OCI-LY3 (cell line): ENCODE measurements around the gene ZSCAN10.

Experiments
- H2AFZ ChIP-seq: fragments of 200-600, 300-600 bp; shearing (Covaris generic); 2 replicates; pipeline ENCODE4 v1.6.0; 2014; ENCODE audit warnings: antibody characterized with exemption, low read depth, low read length
- H3K27ac ChIP-seq: fragments of 200-600, 300-600 bp; sonication (generic); 2 replicates; pipeline ENCODE4 v1.5.1; 2014; ENCODE audit warnings: mild to moderate bottlenecking, low read length, moderate library complexity, mixed read lengths
- H3K27me3 ChIP-seq: fragments of 200-600, 300-600 bp; sonication (generic); 2 replicates; pipeline ENCODE4 v1.6.1; 2014; ENCODE audit warnings: low read depth, low read length, mixed read lengths
- H3K36me3 ChIP-seq: fragments of 200-600, 300-600 bp; sonication (generic); replicated peaks from 2 replicates; pipeline ENCODE3; 2014; ENCODE audit warnings: low read depth, low read length, mixed read lengths
- H3K4me1 ChIP-seq: fragments of 300-600, 200-600 bp; sonication (generic); 2 replicates; pipeline ENCODE4 v1.6.1; 2014; ENCODE audit warnings: low read length, mixed read lengths
- H3K4me2 ChIP-seq: fragments of 200-600, 300-600 bp; sonication (generic); 2 replicates; pipeline ENCODE4 v1.6.1; 2014; ENCODE audit warnings: low read length, mixed read lengths
- H3K4me3 ChIP-seq: fragments of 300-600, 200-600 bp; sonication (generic); 2 replicates; pipeline ENCODE4 v1.5.1; 2014; ENCODE audit warnings: antibody characterized with exemption, mild to moderate bottlenecking, low read length, moderate library complexity
- H3K79me2 ChIP-seq: fragments of 300-600, 200-600 bp; shearing (Covaris generic); 2 replicates; pipeline ENCODE4 v1.6.1; 2014; ENCODE audit warnings: mild to moderate bottlenecking, low read length, mixed read lengths
- H3K9ac ChIP-seq: fragments of 300-600, 200-600 bp; shearing (Covaris generic); 2 replicates; pipeline ENCODE4 v1.6.0; 2014; ENCODE audit warnings: mild to moderate bottlenecking, low read length, moderate library complexity
- H3K9me3 ChIP-seq: fragments of 200-600, 300-600 bp; shearing (Covaris generic); 2 replicates; pipeline ENCODE4 v1.6.1; 2014; ENCODE audit warnings: low read length, mixed read lengths; ENCODE audit not compliant: insufficient read depth
- H4K20me1 ChIP-seq: fragments of 200-600, 300-600 bp; sonication (generic); 2 replicates; pipeline ENCODE4 v1.6.1; 2016; ENCODE audit warnings: low read length, mixed read lengths; ENCODE audit not compliant: insufficient read depth
- CTCF ChIP-seq: fragments of 200-600, 300-600 bp; sonication (generic); IDR thresholded peaks from 2 replicates; pipeline ENCODE4 v1.5.1; 2014; ENCODE audit warnings: antibody characterized with exemption, low read length, low read depth
- EZH2phosphoT487 ChIP-seq: fragments of 200-600 bp; shearing (Covaris generic); IDR thresholded peaks from 2 replicates; pipeline ENCODE4 v1.6.1; 2018; ENCODE audit warnings: antibody characterized with exemption, mixed run types, low read depth

ZSCAN10 gene

GRCh38 chr16:3088450-3088849 lies 10.6 kb downstream of the ZSCAN10 start:
- Histone ChIP-seq H3K27me3 (no peaks in the 10 kb centered on the region), H3K9ac (no peak overlapping the region), H3K4me3 (no peak overlapping the region), H3K27ac (no peak overlapping the region), H4K20me1 (no peaks in the 10 kb centered on the region), H3K36me3 (no peaks in the 10 kb centered on the region), H3K4me2 (no peak overlapping the region), H2AFZ (no peak overlapping the region), H3K79me2 (no peaks in the 10 kb centered on the region), H3K9me3 (no peaks in the 10 kb centered on the region), H3K4me1 (no peaks in the 10 kb centered on the region)
- TF ChIP-seq CTCF, result no peak
- TF ChIP-seq EZH2phosphoT487, result no peak

GRCh38 chr16:3087243-3088235 lies 11.6 kb downstream of the ZSCAN10 start:
- H3K79me2 ChIP-seq, result no peaks in the 10 kb centered on the region
- no peak overlapping the region for H3K4me3 ChIP-seq
- no peak overlapping the region for H2AFZ ChIP-seq
- H3K9ac ChIP-seq, result no peak overlapping the region
- no peaks in the 10 kb centered on the region for H3K4me1 ChIP-seq
- no peaks in the 10 kb centered on the region for H4K20me1 ChIP-seq
- H3K27ac ChIP-seq, result no peak overlapping the region
- TF ChIP-seq EZH2phosphoT487 (no peak), CTCF (peak; percentile 28; the same call in 1 of the 2 replicates)
- no peak overlapping the region for H3K4me2 ChIP-seq
- no peaks in the 10 kb centered on the region for H3K27me3 ChIP-seq
- no peaks in the 10 kb centered on the region for H3K9me3 ChIP-seq
- no peaks in the 10 kb centered on the region for H3K36me3 ChIP-seq

GRCh38 chr16:3086596-3087242 lies 12.4 kb downstream of the ZSCAN10 start:
- H3K36me3 ChIP-seq, result no peaks in the 10 kb centered on the region
- H3K27me3 ChIP-seq, result no peaks in the 10 kb centered on the region
- no peaks in the 10 kb centered on the region for H3K4me1 ChIP-seq
- H3K4me2 ChIP-seq, result no peak overlapping the region
- H2AFZ ChIP-seq, result no peak overlapping the region
- no peak overlapping the region for H3K9ac ChIP-seq
- no peaks in the 10 kb centered on the region for H4K20me1 ChIP-seq
- TF ChIP-seq EZH2phosphoT487 (no peak), CTCF (no peak)
- H3K4me3 ChIP-seq, result no peak overlapping the region
- no peaks in the 10 kb centered on the region for H3K9me3 ChIP-seq
- no peaks in the 10 kb centered on the region for H3K79me2 ChIP-seq
- H3K27ac ChIP-seq, result no peak overlapping the region

- TF ChIP-seq CTCF (no peak), EZH2phosphoT487 (no peak)
- H3K36me3 ChIP-seq, result no peaks in the 10 kb centered on the region
- no peaks in the 10 kb centered on the region for H3K4me1 ChIP-seq
- H3K4me3 ChIP-seq, result no peak overlapping the region
- H3K4me2 ChIP-seq, result no peak overlapping the region
- H3K9ac ChIP-seq, result no peak overlapping the region
- H3K9me3 ChIP-seq, result no peaks in the 10 kb centered on the region
- H3K79me2 ChIP-seq, result no peaks in the 10 kb centered on the region
- H4K20me1 ChIP-seq, result no peaks in the 10 kb centered on the region
- no peaks in the 10 kb centered on the region for H3K27me3 ChIP-seq
- no peak overlapping the region for H3K27ac ChIP-seq
- H2AFZ ChIP-seq, result no peak overlapping the region
These were observed 13.1 kb downstream of the ZSCAN10 start for GRCh38 chr16:3085868-3086595.
